Activated T-cell treated with anti-CD3 and anti-CD28 coated beads, Interleukin-2, amount 50 U/mL, for 24 hours (primary cell): Measurements from ENCODE around the gene FUBP3.

ENCODE experiments used
- DNase-seq: peaks from one replicate; pipeline ENCODE4 v3.0.0-alpha.2; 2020
- H3K27ac Mint-ChIP-seq: 2 replicates; pipeline ENCODE4 v1.8.0; 2020; ENCODE audit warnings: mild to moderate bottlenecking, mixed read lengths
- H3K27me3 Mint-ChIP-seq: 2 replicates; pipeline ENCODE4 v1.8.0; 2020; ENCODE audit warnings: mixed read lengths
- H3K36me3 Mint-ChIP-seq: 2 replicates; pipeline ENCODE4 v1.8.0; 2020; ENCODE audit warnings: low read depth, mixed read lengths
- H3K4me1 Mint-ChIP-seq: 2 replicates; pipeline ENCODE4 v1.8.0; 2020; ENCODE audit warnings: low read depth, mixed read lengths
- H3K4me3 Mint-ChIP-seq: 2 replicates; pipeline ENCODE4 v1.8.0; 2020; ENCODE audit warnings: mild to moderate bottlenecking, moderate library complexity, mixed read lengths
- H3K9me3 Mint-ChIP-seq: 2 replicates; pipeline ENCODE4 v1.8.0; 2020; ENCODE audit warnings: mixed read lengths

The FUBP3 gene

GRCh38 chr9:130651221-130651620, 71.8 kb downstream of the FUBP3 start:
- H3K36me3 Mint-ChIP-seq: no peaks in the 10 kb centered on the region
- H3K4me1 Mint-ChIP-seq: no peaks in the 10 kb centered on the region
- no peak overlapping the region for H3K4me3 Mint-ChIP-seq
- DNase-seq: no peak
- peaks cover 26% of the 10 kb centered on the region for H3K27me3 Mint-ChIP-seq
- H3K27ac Mint-ChIP-seq: no peak overlapping the region
- H3K9me3 Mint-ChIP-seq: peaks cover 5% of the 10 kb centered on the region

GRCh38 chr9:130651752-130652151, 72.4 kb downstream of the FUBP3 start:
- Mint-ChIP-seq H3K4me3 (no peak overlapping the region), H3K36me3 (no peaks in the 10 kb centered on the region), H3K27me3 (peaks cover 31% of the 10 kb centered on the region), H3K27ac (no peak overlapping the region), H3K9me3 (peaks cover 3% of the 10 kb centered on the region), H3K4me1 (no peaks in the 10 kb centered on the region)
- DNase-seq: no peak

DNA sequence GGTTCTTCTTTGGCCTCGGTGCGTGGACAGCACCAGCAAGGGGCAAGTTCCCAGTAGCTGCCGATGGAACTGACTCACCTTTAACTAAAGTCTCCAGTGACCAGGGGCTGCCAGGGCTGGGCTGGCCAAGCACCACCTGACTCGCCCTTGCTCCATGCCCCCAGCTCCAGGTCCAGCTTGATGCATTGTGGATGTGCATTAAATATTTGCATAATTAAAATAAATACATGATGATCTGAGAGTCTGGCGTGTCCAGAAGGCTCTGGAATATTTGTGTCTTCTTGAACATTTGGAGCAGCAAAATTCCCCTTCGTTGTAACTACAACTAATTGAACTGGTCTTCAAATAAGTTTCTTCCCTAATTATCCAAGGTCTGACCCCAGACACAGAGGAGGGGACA, 75.5 kb downstream of the FUBP3 start:
- no peak overlapping the region for H3K27ac Mint-ChIP-seq
- no peaks in the 10 kb centered on the region for H3K9me3 Mint-ChIP-seq
- H3K36me3 Mint-ChIP-seq: no peaks in the 10 kb centered on the region
- H3K4me3 Mint-ChIP-seq: no peak overlapping the region
- no peak for DNase-seq
- H3K27me3 Mint-ChIP-seq: peaks cover 52% of the 10 kb centered on the region
- peaks cover 2% of the 10 kb centered on the region for H3K4me1 Mint-ChIP-seq

DNA sequence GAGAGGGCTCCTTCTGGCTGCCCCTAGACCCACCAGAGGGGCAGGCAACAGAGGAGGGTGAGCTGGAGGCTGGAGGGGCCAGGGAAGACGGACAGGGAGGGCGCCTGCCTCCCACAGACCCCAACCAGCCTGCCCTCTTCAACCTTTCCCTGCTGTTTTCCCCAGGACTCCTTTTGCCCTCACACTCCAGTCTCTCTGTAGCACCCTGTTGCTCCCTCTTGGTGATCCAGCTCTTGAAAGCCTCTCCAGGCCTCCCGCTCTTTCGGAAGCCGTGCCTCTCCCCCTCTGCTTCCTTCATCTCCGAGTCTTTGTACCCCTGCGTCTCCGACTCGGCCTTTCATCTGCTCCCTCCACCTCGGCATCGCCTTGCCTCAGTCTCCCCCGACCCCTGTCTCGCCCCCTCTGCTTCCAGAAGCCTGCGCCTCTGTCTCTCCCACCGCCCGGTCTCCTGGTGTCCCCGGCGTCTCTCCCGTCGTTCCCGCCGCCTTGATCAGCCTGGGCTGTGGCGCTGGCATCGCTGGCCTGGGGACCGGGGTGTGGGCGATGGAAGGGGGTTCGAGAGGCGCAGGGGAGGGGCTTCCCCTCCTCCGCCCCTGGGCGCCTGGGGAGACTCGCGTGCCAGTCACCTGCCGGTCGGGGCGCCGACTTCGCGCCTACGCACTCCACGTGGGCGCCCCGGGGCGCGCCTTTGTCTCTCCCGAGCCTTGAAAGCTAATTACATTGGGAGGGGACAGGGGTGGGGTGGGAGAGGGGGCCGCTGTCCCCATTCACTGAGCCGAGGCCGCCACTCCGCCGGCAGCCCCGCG, 79.7 kb downstream of the FUBP3 start:
- no peak for DNase-seq
- Mint-ChIP-seq H3K27me3 (peaks cover 76% of the 10 kb centered on the region), H3K27ac (no peak overlapping the region), H3K36me3 (no peaks in the 10 kb centered on the region), H3K4me3 (no peak overlapping the region), H3K9me3 (no peaks in the 10 kb centered on the region), H3K4me1 (peaks cover 24% of the 10 kb centered on the region)

- H3K4me1 Mint-ChIP-seq: peaks cover 26% of the 10 kb centered on the region
- H3K4me3 Mint-ChIP-seq: no peak overlapping the region
- H3K9me3 Mint-ChIP-seq: no peaks in the 10 kb centered on the region
- no peaks in the 10 kb centered on the region for H3K36me3 Mint-ChIP-seq
- H3K27ac Mint-ChIP-seq: no peak overlapping the region
- peaks cover 81% of the 10 kb centered on the region for H3K27me3 Mint-ChIP-seq
- no peak for DNase-seq
These were observed 80.4 kb downstream of the FUBP3 start for GRCh38 chr9:130659699-130660248.

DNA sequence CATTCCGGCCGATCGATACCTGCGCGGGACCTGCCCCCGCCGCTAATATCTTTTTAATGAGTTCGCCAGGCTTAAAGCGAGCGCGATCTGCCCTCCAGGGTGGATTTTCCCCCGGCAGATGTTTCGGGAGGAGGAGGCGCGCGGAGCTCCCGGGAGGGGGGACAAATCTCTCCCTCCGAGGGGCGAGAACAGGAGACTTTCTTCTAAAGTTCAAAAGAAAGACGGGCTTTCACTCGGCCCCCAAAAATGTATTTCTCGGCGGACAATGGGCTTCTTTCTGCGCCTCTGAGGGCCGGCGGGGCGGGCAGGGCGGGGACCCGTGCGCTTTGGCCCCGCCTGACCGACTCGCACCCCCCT, 80.9 kb downstream of the FUBP3 start:
- Mint-ChIP-seq H3K27me3 (peaks cover 83% of the 10 kb centered on the region), H3K4me1 (peaks cover 27% of the 10 kb centered on the region), H3K27ac (no peak overlapping the region), H3K4me3 (peak overlapping the region; percentile 29), H3K36me3 (no peaks in the 10 kb centered on the region), H3K9me3 (no peaks in the 10 kb centered on the region)
- no peak for DNase-seq

GRCh38 chr9:130660683-130661450, 81.5 kb downstream of the FUBP3 start:
- no peaks in the 10 kb centered on the region for H3K9me3 Mint-ChIP-seq
- DNase-seq: no peak
- H3K27me3 Mint-ChIP-seq: peaks cover 82% of the 10 kb centered on the region
- H3K4me1 Mint-ChIP-seq: peaks cover 31% of the 10 kb centered on the region
- no peak overlapping the region for H3K27ac Mint-ChIP-seq
- no peaks in the 10 kb centered on the region for H3K36me3 Mint-ChIP-seq
- H3K4me3 Mint-ChIP-seq: no peak overlapping the region

DNA sequence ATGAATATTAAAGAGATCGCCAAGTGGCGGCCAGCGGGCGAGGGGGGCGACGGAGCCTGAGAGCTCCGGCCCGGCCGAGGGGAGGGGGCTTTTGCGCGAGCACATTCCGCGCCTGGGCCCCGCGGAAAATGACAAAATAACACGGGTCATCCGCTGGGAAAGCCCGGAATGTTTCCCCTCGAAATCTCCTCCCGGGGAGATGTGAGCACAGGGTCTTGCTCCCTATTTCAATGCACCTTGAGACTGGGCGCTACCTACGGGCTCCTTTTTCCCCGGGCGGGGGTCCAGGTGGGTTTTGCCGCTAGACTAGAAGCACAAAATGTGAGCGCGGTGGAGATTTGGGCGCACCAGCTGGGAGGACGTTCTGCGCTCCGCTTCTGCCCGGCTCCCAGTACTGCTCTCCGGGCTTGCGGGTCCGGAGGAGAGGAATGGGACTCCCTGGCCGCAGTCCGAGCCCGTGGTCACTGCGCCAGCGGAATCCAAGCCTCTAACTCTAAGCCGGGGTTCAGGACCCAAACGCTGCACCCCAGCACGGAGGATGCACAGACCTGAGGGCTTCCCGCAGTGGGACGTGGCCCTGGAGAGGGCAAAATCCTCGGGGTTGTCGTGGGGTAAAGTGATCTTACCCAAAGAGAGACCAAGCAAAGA, 82.2 kb downstream of the FUBP3 start:
- no peak for DNase-seq
- Mint-ChIP-seq H3K36me3 (no peaks in the 10 kb centered on the region), H3K27me3 (peaks cover 84% of the 10 kb centered on the region), H3K27ac (no peak overlapping the region), H3K4me3 (no peak overlapping the region), H3K9me3 (no peaks in the 10 kb centered on the region), H3K4me1 (peaks cover 34% of the 10 kb centered on the region)

DNA sequence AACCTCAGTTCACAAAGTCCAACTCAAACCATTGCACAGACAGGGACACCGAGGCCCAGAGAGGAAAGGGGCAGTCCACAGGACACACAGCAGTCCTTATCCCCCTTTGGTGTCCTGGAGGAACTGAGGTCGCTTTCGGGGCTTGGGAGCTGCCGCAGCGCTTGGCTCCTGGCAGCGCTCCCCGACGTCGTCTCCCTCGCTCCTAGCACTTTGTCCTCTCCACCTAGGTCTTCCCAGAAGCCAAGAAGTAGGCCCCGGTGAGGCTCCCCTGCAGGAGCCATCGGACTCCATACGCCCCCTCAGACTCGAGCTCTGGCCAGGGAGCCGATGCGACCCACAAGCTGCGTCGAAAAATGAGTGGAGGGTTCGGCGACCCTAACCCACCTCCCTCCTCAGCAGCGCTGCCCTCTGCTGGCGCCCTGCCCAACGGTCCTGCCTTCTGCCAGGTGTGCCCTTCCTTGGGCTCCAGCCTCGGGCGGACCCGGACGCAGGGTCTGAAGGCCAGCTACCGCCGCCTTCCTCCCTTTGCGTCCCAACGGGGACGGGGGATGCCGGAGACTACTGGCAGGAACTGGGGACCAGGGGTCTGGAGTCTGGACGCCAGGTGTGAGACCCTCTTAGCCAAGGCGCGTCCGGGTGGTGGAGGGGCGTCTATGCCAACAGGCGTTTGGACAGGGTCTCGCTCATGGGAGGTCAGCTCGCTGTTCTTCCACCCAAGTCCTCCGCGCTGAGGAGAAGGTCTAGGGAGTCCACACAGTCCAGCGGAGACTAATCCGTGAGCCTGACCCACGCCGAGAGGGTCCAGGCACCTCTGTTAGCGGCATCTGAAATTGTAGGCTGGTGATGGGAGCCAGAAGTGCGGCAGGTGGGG, 83.0 kb downstream of the FUBP3 start:
- H3K4me1 Mint-ChIP-seq: peaks cover 34% of the 10 kb centered on the region
- peak overlapping the region; percentile 39 for H3K4me3 Mint-ChIP-seq
- peaks cover 84% of the 10 kb centered on the region for H3K27me3 Mint-ChIP-seq
- no peak for DNase-seq
- H3K9me3 Mint-ChIP-seq: no peaks in the 10 kb centered on the region
- no peaks in the 10 kb centered on the region for H3K36me3 Mint-ChIP-seq
- no peak overlapping the region for H3K27ac Mint-ChIP-seq

- no peak overlapping the region for H3K27ac Mint-ChIP-seq
- no peak for DNase-seq
- H3K4me1 Mint-ChIP-seq: peaks cover 34% of the 10 kb centered on the region
- no peaks in the 10 kb centered on the region for H3K36me3 Mint-ChIP-seq
- H3K4me3 Mint-ChIP-seq: peak overlapping the region; percentile 39
- H3K9me3 Mint-ChIP-seq: no peaks in the 10 kb centered on the region
- H3K27me3 Mint-ChIP-seq: peaks cover 85% of the 10 kb centered on the region
These were observed 83.5 kb downstream of the FUBP3 start for GRCh38 chr9:130662970-130663257.

DNA sequence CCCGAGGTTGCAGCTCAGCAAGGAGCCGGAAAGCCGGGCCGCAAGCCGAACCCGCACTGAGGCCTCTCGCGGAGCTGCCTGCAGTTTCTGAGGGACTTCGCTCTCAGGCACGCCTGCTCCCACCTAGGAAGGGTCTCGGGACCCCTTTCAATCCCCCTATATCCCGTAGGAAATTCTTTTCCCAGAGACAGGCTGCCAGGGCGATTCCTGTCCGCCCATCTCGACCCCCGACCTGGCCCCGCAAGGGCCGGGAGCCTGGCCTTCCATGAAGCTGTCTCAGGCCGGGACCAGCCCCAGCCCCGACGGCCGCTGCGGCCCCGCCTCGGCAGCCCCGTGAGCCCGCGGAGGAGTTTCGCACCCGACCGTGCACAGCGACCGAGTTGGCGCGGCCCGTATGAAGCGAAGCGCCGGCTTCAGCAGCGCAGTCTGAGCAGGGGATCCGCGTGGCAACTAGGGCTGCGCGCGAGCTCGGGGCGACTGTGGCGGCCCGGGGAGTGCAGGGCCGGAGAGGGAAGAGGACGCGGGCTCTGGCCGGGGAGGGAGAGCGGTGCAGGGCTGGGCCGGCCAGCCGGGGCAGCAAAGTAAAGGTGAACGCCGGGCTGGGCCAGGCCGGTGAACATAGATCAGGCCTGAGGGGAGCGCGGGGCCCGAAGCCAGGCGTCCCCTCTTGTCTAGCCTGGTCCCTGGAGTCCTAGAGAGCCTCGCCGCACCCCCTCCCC, 84.0 kb downstream of the FUBP3 start:
- no peak overlapping the region for H3K4me3 Mint-ChIP-seq
- H3K27ac Mint-ChIP-seq: no peak overlapping the region
- DNase-seq: peak; percentile 60
- no peaks in the 10 kb centered on the region for H3K9me3 Mint-ChIP-seq
- H3K36me3 Mint-ChIP-seq: no peaks in the 10 kb centered on the region
- H3K4me1 Mint-ChIP-seq: peaks cover 34% of the 10 kb centered on the region
- H3K27me3 Mint-ChIP-seq: peaks cover 85% of the 10 kb centered on the region

GRCh38 chr9:130663977-130664250, 84.5 kb downstream of the FUBP3 start:
- no peak overlapping the region for H3K4me3 Mint-ChIP-seq
- peaks cover 34% of the 10 kb centered on the region for H3K4me1 Mint-ChIP-seq
- H3K27ac Mint-ChIP-seq: no peak overlapping the region
- H3K27me3 Mint-ChIP-seq: peaks cover 85% of the 10 kb centered on the region
- no peaks in the 10 kb centered on the region for H3K9me3 Mint-ChIP-seq
- H3K36me3 Mint-ChIP-seq: no peaks in the 10 kb centered on the region
- DNase-seq: no peak

- Mint-ChIP-seq H3K27ac (no peak within 1 kb of the TSS), H3K4me1 (peaks cover 34% of the 10 kb centered on the region), H3K4me3 (no peak within 1 kb of the TSS)
These were observed 85.1 kb downstream of the FUBP3 start, which contains the start of gene PRDM12 for GRCh38 chr9:130664251-130665028. Gene PRDM12 (plus strand): TSS chr9:130664594. CDS start chr9:130664654, 60 bp downstream.

More at GRCh38 chr9:130664251-130665028, 85.1 kb downstream of the FUBP3 start, which contains the start of gene PRDM12:
- Mint-ChIP-seq H3K9me3 (no peaks in the 10 kb centered on the region), H3K27me3 (peaks cover 81% of the 10 kb centered on the region), H3K36me3 (no peaks in the 10 kb centered on the region)
- no peak for DNase-seq
